ENCODE data around the gene PSMC3IP.
A peak's percentile ranks its signal among the peaks of the same experiment; 100 is the strongest.

The PSMC3IP gene

GRCh38 chr17:42584880-42585279, 7.4 kb upstream of the PSMC3IP start:
- no peak for DNase-seq

GRCh38 chr17:42581744-42582270, 4.3 kb upstream of the PSMC3IP start:
- no peak for DNase-seq

- DNase-seq, result no peak
Observed at GRCh38 chr17:42579794-42580551, 2.4 kb upstream of the PSMC3IP start.

GRCh38 chr17:42578282-42578869, 847 bp upstream of the PSMC3IP start:
- no peak for DNase-seq

GRCh38 chr17:42577140-42577531, 393 bp downstream of the PSMC3IP start:
- no peak for DNase-seq

GRCh38 chr17:42574463-42574862, 3.1 kb downstream of the PSMC3IP start:
- no peak for DNase-seq

GRCh38 chr17:42573095-42573494, 4.4 kb downstream of the PSMC3IP start:
- DNase-seq, result no peak

- no peak for DNase-seq
Observed at GRCh38 chr17:42571435-42572225, 5.9 kb downstream of the PSMC3IP start.

GRCh38 chr17:42568341-42569111, 9.0 kb downstream of the PSMC3IP start:
- DNase-seq, result no peak

GRCh38 chr17:42566883-42567573, 10.5 kb downstream of the PSMC3IP start, which contains the start of gene MLX:
Gene MLX (plus strand): TSS chr17:42567100. CDS start chr17:42567125, 25 bp downstream.
- DNase-seq, result peak; percentile 93

GRCh38 chr17:42566215-42566882, 11.2 kb downstream of the PSMC3IP start:
- DNase-seq, result no peak

- DNase-seq, result no peak
Observed at GRCh38 chr17:42565523-42566214, 11.9 kb downstream of the PSMC3IP start.

- no peak for DNase-seq
Observed at GRCh38 chr17:42564815-42565522, 12.6 kb downstream of the PSMC3IP start.

- DNase-seq, result no peak
Observed at GRCh38 chr17:42563950-42564349, 13.6 kb downstream of the PSMC3IP start.

- no peak for DNase-seq
Observed at GRCh38 chr17:42563543-42563942, 14.0 kb downstream of the PSMC3IP start.

- DNase-seq, result no peak
Observed at GRCh38 chr17:42563143-42563509, 14.4 kb downstream of the PSMC3IP start.

GRCh38 chr17:42562388-42563142, 15.0 kb downstream of the PSMC3IP start:
- no peak for DNase-seq

- peak; percentile 93 for DNase-seq
Observed at GRCh38 chr17:42561897-42562387, 15.6 kb downstream of the PSMC3IP start, which contains the start of gene COASY. Gene COASY (plus strand): TSS chr17:42562148. CDS start chr17:42562623, 475 bp downstream.

GRCh38 chr17:42560246-42560645, 17.3 kb downstream of the PSMC3IP start:
- DNase-seq, result no peak
